Urothelium cell line (cell line): ENCODE data around the gene PLA2G4D.
"Not testable (repeated sequence)": the region's sequence is repeated elsewhere in the genome, so short reads cannot be mapped to it uniquely, and the experiment has no call there.

Source experiments
- DNase-seq: peaks from one replicate; pipeline ENCODE4 v3.0.0; 2011; ENCODE audit warnings: low spot score, mixed read lengths
- FAIRE-seq: peaks from 2 replicates; lab custom pipeline; 2011; peaks lifted over from hg19 to GRCh38; lab: Jason Lieb, UNC

The PLA2G4D gene

DNA sequence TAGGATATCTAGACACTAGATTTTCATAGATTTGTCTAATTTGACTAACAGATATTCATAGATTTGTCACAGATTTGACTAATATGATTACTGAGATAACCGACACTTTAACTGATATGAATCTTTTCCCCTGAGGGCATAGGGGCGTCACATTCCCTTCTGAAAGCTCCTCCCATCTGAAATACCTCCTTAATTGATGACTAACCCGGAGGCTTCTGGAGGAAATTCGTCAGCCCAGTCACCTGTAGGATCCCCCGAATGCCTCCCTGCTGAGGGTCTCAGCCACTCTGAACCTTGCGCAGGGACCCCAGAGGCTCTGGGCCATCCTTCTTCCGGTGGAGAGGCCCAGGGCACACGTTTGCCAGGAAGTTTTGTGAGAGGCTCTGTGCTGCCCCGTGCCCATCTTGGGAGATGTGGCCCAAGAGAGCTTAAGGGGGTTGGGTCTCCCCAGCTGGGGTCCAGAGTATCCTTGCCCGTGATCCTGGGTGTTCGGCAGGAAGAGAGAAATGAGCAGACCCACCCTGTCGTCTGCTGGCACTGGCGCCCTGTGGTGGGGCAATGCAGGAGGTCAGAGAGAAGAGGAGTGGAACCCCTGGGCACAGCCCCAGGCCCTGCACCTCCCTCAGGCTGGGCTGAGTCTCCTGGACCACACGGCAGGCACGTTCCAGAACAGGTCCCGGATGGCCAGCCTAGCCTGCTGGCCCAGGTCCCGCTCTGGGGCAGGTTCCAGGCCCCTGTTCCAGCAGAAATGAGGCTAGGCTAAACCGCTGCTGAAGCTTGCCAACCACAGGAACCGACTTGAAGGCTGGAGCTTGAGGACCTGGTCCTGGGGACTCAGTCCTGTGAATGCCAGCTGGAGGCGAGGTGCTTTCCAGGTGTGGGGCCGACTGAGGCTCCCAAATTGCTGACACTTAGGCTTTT lies 1.7 kb downstream of the PLA2G4D start:
- DNase-seq = no peak

GRCh38 chr15:42091753-42092397 lies 2.5 kb downstream of the PLA2G4D start:
- not testable (repeated sequence) for FAIRE-seq, DNase-seq

More for the DNA sequence above, 1.7 kb downstream of the PLA2G4D start:
- FAIRE-seq = no peak

- DNase-seq = no peak
- FAIRE-seq = no peak
Measured at GRCh38 chr15:42090781-42091180, 3.6 kb downstream of the PLA2G4D start.

DNA sequence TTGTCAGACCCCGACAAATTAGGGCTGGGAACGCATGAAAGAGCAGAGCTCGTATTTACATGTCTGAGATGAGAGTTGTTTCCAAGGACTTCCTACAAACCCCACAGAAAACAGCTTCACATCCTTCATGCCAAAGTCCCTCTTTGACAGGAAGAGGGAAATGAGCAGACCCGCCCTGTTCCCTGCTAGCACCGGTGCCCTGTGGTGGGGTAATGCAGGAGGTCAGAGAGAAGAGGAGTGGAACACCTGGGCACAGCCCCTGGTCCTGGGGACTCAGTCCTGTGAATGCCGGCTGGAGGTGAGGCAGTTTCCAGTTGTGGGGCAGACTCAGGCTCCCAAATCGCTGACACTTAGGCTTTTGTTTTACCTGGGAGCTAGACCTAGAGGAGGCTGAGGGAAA lies 4.0 kb downstream of the PLA2G4D start:
- FAIRE-seq (no peak), DNase-seq (no peak)

- FAIRE-seq = no peak
- no peak for DNase-seq
Measured at GRCh38 chr15:42089942-42090341, 4.4 kb downstream of the PLA2G4D start.

GRCh38 chr15:42088801-42089640 lies 5.3 kb downstream of the PLA2G4D start:
- DNase-seq (no peak), FAIRE-seq (no peak)

DNA sequence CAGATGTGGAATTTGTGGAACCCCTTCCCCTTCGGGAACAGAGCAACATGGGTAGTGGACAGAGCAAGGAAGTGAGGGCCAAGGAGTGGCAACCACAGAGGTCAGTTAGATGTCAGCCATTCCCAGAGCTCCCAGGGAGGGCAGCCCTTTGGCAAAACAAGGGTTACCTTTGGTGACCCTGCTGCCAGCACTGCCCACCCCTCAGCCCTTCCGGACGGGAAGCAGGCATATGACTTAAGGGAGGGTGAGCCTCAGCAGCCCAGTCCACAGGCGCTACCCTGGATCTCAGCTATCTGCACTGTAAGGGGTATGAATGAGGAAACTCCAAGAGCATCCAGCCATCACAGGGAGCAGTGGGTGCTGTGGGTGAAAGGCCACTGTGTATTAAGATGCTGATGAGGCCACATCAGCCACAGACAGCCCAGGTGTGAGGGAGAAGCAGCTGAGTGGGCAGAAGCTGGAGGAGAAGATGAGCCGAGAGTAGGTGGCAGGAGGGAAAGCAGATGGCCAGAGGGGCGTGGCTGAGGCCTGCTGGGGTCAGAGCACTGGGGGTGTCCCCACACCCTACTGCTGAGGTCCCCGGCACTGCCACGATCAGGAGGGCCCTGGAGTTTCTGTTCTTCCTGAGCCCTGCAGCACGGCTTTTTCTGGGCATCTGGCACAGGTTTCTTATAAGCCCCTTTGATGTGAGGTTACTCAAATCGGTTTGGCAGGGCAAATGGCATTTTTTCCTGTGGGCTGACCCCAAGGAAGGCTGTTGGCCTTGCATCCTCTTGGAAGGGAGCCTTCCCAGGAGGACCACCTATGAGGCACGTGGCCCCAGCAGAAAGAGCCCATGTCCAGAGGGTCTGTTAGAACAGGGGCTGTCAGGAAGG lies 6.2 kb downstream of the PLA2G4D start:
- FAIRE-seq (no peak), DNase-seq (no peak)

DNA sequence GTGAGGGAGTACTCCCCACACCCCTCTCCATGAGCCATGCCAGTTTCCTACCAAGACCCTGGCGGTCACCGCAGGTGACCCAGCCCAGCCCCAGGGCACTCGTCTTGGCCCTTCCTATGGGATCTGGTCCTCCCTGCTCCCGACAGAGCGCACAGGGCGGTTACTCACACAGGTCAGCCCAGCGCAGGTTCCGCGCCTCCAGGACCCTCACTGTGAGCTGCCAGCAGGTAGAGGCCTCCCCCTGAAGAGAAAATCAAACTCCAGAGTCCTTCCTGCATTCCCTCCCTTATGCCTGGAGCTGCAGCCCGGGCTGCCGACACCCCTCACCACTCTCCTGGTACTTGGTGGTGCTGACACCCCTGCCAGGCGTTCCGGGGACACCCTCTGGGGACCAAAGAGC lies 6.9 kb downstream of the PLA2G4D start:
- no peak for FAIRE-seq
- DNase-seq = no peak

DNA sequence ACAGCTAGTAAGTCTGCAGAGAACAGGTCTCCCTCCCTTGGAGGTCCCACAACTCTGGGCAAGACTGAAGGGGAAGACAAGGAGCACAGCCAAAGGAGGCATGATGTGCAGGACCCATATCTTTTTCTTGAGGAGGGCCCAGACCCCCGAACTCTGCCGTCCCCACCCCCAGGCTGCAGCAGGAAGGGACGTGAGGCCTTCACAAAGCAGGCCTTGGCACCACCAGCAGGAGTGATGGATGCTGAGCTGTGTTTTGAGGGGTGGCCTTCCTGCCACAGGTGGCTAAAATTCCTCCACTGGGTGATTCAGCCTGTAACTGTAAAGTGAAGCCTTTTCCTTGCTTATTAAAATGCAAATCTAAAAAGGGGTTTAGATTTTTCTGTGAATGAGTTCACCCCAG lies 8.6 kb downstream of the PLA2G4D start:
- FAIRE-seq = no peak
- DNase-seq = no peak

- DNase-seq (no peak), FAIRE-seq (no peak)
Measured at GRCh38 chr15:42085236-42085605, 9.1 kb downstream of the PLA2G4D start.

- DNase-seq (peak; percentile 84), FAIRE-seq (peak; percentile 37)
Measured at GRCh38 chr15:42084465-42085235, 9.7 kb downstream of the PLA2G4D start.

- DNase-seq = no peak
- no peak for FAIRE-seq
Measured at GRCh38 chr15:42083916-42084315, 10.4 kb downstream of the PLA2G4D start.

DNA sequence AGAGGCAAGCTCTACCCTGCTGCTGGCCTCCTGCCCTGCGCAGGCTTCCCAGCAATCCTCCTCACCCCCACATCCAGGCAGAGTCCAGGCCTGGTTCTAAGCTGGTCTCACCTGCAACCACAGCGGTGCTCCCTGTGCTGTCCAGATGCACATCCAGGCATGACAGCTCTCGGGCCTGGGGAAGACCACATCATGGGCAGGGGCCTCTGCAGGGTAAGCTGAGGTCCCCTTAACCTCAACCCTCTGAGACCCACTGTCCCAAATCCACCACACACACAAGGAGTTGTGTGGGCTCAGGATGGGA lies 10.8 kb downstream of the PLA2G4D start:
- no peak for DNase-seq
- FAIRE-seq = no peak

GRCh38 chr15:42082823-42083604 lies 11.3 kb downstream of the PLA2G4D start:
- DNase-seq = no peak
- no peak for FAIRE-seq

DNA sequence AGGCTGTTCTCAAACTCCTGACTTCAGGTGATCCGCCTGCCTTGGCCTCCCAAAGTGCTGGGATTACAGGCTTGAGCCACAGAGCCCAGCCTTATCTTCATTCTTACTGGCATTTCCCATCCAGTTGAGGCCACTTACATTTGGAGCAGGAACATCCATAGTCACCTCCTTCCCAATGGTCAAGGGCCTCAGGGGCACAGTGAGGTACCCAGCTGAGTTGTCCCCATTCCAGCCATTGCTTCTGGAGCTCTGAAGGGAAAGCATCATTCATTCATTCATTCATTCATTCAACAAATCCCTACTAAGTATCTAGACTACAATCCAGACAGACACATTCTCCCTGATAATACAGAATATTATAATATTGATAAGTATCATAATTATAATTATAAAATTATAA lies 12.2 kb downstream of the PLA2G4D start:
- FAIRE-seq (no peak), DNase-seq (no peak)

DNA sequence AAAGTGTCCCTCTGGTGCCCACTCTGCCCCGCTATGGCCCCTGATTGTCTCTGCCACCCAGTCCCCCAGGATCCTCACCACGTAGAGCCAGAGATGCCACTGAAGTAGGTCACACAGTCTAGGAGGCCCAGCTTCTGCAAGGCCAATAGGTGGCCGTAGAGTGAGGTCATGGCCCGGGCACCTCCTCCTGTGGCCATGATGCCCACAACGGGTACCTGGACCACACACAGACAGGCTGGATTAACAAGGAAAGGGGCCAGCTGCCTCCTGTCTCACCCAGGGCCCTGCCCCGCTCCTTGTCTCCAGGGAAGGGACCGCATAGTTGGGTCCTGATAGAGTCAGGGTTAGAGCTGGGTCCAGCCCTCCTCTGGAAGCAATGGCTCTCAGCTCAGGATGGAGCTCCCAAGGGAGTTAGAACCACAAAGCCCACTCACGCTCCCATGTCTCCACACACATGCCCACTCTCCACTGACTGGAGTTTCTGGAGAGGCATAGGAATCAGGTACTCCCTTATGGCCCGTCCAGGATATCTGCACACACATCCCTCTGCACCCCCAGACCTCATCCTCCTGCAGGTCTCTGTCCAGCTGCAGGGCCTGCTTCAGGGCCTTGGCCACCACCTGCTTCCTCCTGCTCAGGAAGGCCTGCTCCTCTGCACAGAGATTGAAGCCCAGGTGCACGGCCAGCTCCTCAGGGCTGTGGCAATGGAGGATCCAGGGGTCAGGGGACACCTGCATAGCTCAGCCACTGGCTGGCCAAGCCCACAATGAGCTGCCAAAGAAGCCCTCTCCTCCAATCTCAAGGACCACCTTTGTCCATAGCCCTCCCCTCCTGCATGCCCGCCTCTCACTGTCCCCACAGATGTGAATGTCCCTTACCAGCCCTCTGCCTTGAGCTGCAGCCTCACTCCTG lies 13.2 kb downstream of the PLA2G4D start:
- DNase-seq = no peak
- FAIRE-seq = no peak

DNA sequence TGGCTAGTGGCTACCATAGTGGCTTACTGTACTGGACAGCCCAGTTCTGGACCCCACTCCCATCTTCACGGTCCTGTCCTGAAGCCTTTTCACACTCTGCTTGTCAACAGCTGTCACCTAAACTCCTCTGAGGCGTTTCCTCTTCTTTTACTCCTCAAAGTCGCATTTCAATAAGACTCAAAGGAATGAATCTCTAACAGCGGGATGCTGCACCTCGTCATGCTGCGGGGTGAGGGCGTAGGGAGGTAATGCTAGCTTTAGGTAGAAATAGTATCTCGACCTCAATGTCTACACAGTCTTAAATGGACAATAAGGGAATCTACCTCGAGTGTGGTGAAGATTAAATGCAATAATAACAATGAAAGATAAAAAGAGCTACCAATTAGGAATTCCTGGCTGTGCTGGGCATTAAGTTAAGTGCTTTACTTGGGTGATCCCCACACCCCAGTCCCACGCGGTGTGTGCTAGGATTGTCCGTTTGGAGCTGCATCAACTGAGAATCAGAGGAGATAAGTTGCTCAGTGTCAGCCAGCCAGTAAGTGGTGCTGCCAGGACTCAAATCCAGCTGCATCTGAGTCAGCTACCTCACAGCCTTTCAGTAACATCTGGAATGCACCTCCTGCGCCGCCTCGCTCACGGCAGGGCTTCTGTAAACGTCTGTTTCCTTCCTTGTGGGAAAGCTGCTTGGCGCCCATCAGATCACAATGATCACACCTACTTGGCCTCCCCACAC lies 14.0 kb downstream of the PLA2G4D start:
- FAIRE-seq = no peak
- no peak for DNase-seq
